Gastroesophageal sphincter (tissue), 4 donors: ENCODE data around the gene HDLBP. TPM values are rescaled to one million over a fixed set of nuclear protein-coding genes. Genes with fewer than 3 reads are reported as not detected.

Experiments
- ATAC-seq: fragments of 150-250 bp; one replicate; pipeline ENCODE4 v1.9.1; 2016; ENCODE audit warnings: mild to moderate bottlenecking, moderate library complexity
- H3K27ac ChIP-seq, 4 donors: fragments of 200-600 bp; sonication (generic) in 3 of 4; 1 replicate in 3 of 4; 2 replicates in 1 of 4; pipeline ENCODE4 v1.5.1; 2016 to 2019
- H3K27me3 ChIP-seq: fragments of 200-600 bp; sonication (generic); one replicate; pipeline ENCODE4 v1.5.1; 2019
- H3K36me3 ChIP-seq, 2 donors: fragments of 200-600 bp; sonication (generic); one replicate each; pipeline ENCODE4 v1.5.1; 2019; ENCODE audit warnings: control low read depth in 1 of 2
- H3K4me1 ChIP-seq, 3 donors: fragments of 200-600 bp; sonication (generic); 1 replicate in 2 of 3; 2 replicates in 1 of 3; pipeline ENCODE4 v1.5.1; 2016 to 2019; ENCODE audit warnings: control low read depth in 2 of 3
- H3K4me3 ChIP-seq, 2 donors: fragments of 200-600 bp; sonication (generic); one replicate each; pipeline ENCODE4 v1.5.1; 2019; ENCODE audit warnings: mild to moderate bottlenecking in 1 of 2, moderate library complexity in 1 of 2
- H3K9me3 ChIP-seq, 3 donors: fragments of 200-600 bp; sonication (generic); one replicate each; pipeline ENCODE4 v1.5.1; 2017 to 2019; ENCODE audit warnings: control low read depth in 2 of 3
- EP300 ChIP-seq: sonication (generic); formaldehyde crosslinking; IDR thresholded peaks from one replicate; pipeline ENCODE4 v1.6.1; 2017; ENCODE audit warnings: antibody characterized with exemption, mild to moderate bottlenecking
- POLR2A ChIP-seq, 2 donors: fragments of 450-650 bp; IDR thresholded peaks; one replicate each; pipeline ENCODE4 v1.6.1; 2017; ENCODE audit warnings: antibody characterized with exemption in 2 of 2, mild to moderate bottlenecking in 2 of 2, moderate library complexity in 1 of 2
- POLR2AphosphoS5 ChIP-seq: sonication (generic); formaldehyde crosslinking; IDR thresholded peaks from one replicate; pipeline ENCODE4 v1.6.1; 2017; ENCODE audit warnings: antibody characterized with exemption
- WGBS, 2 donors: methylation state at CpG; one replicate each; pipeline ENCODE4 v1.1.5; 2018; ENCODE audit warnings: low coverage in 1 of 2; 5-methylcytosine and 5-hydroxymethylcytosine counted together
- total RNA-seq, 4 donors: library from RNA; depleted of rRNA; stranded (reverse); fragments of >200 nt; gene quantifications; one replicate each; pipeline ENCODE4 v1.1.0, GENCODE V29; 2016
- TF ChIP-seq, protein P1 (sequence below), 4 experiments: fragments of 200-600 bp in 2 of 4; fragments of 450-650 bp in 2 of 4; sonication (generic) in 1 of 4; IDR thresholded peaks; one replicate each; pipeline ENCODE4 v1.5.1; 2017 to 2019; ENCODE audit warnings: antibody characterized with exemption in 4 of 4, mild to moderate bottlenecking in 2 of 4, moderate library complexity in 2 of 4

Gene HDLBP
- total RNA-seq, 4 donors from 2014 or later, result 279 to 367 (median 295) TPM

DNA sequence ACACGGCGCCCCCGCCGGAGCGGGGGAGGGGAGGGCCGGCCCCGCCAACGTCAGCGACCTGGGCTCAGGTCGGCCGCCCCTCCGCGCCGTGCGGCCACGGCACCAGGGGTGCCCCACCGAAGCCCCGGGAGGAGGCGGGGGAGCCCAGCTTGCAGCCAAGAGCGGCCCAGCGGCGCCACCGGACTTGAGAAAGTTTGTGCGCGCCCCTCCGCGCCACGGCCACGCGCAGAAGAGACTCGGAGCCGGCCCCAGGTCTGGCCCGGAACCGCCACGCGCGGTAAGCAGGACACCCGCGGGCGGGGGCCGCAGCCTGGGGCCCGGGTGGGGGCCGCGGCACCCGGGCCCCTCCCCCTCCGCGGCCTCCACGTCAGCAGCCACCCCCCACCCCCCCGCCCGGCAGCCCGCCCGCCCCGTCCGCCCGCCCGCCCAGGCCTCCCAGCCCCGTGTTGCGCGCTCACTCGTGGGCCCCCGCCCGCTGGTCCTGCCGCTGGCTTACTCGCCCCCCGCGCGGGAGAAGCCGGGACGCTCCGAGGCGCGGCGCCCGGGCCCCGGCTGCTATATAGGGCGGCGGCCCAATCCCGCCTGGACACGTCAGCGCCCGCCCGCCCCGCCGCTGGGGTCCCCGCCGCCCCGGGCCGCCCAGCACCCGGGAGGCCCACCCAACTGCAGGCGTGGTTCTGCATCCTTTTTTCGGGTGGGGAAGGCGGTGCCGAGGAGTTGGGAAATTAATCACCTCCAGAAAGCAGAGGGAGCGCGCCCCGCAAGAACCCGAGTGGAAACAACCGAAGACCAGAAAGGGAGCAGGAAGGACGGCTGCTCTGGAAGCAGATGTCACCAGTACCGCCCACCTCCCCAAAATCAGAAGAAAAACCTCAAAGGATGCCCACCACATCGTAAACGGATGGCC, 42.9 kb downstream of the HDLBP start:
- Histone ChIP-seq H3K27me3 (no peaks in the 10 kb centered on the region), H3K27ac (peak overlapping the region; percentile 97 to 98 (median 98)), H3K4me3 (peak overlapping the region; percentile 98 to 99), H3K4me1 (peaks cover 0 to 58% (median 25%) of the 10 kb centered on the region in 3 donors), H3K36me3 (peaks cover 0 to 16% of the 10 kb centered on the region in 2 donors), H3K9me3 (no peaks in the 10 kb centered on the region)
- 0% methylated on average over 1 to 2 of the region's 102 CpGs for WGBS, 2 donors
- TF ChIP-seq, protein P1, sequence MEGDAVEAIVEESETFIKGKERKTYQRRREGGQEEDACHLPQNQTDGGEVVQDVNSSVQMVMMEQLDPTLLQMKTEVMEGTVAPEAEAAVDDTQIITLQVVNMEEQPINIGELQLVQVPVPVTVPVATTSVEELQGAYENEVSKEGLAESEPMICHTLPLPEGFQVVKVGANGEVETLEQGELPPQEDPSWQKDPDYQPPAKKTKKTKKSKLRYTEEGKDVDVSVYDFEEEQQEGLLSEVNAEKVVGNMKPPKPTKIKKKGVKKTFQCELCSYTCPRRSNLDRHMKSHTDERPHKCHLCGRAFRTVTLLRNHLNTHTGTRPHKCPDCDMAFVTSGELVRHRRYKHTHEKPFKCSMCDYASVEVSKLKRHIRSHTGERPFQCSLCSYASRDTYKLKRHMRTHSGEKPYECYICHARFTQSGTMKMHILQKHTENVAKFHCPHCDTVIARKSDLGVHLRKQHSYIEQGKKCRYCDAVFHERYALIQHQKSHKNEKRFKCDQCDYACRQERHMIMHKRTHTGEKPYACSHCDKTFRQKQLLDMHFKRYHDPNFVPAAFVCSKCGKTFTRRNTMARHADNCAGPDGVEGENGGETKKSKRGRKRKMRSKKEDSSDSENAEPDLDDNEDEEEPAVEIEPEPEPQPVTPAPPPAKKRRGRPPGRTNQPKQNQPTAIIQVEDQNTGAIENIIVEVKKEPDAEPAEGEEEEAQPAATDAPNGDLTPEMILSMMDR (IDR thresholded peaks at IDR 0.05), result no peak
- TF ChIP-seq EP300 (no peak), POLR2AphosphoS5 (peak; percentile 32), POLR2A (IDR thresholded peaks at IDR 0.05) (peak in 1 of 2 donors; percentile 48)
- ATAC-seq, result peak; percentile 94

DNA sequence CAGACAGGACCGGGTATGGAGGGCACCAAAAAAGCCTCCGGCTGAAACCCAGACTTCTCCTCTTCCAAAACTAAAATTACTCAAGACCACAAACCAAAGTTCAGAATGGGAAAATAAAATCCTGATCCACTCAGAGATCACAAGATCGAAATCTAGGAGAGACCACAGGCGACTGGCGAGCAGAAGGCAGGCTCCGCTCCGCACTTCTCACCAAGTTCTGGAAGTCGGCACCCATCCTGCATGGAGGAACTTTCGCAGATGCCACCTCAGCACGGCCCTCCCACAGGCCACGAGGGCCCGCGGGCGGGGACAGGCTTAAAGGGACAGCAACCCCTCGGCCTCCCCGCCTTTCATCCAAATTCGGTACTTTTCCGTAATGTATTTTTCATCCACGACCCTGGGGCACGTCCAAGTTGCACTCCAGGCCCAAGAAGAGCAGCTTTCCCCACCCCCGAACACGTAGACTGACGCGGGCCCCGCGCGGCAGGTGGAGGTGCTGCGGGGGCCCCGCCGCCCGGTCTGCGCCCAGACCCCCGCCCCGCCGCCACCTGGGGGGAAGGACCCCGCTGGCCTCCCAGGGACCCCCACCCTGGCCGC, 43.7 kb downstream of the HDLBP start:
- peak; percentile 80 for ATAC-seq
- Histone ChIP-seq H3K27ac (peak overlapping the region; percentile 97 to 98 (median 98)), H3K4me1 (peaks cover 0 to 63% (median 25%) of the 10 kb centered on the region in 3 donors), H3K9me3 (no peaks in the 10 kb centered on the region), H3K36me3 (peaks cover 0 to 23% of the 10 kb centered on the region in 2 donors), H3K27me3 (no peaks in the 10 kb centered on the region), H3K4me3 (peak overlapping the region; percentile 98 to 99)
- 0% methylated on average over 3 to 8 of the region's 37 CpGs for WGBS, 2 donors
- TF ChIP-seq, protein P1 (IDR thresholded peaks at IDR 0.05), result peak in 1 of 4 experiments; percentile 8
- TF ChIP-seq POLR2AphosphoS5, result peak; percentile 53
- TF ChIP-seq POLR2A (IDR thresholded peaks at IDR 0.05), result peak in 1 of 2 donors; percentile 5
- no peak for TF ChIP-seq EP300

DNA sequence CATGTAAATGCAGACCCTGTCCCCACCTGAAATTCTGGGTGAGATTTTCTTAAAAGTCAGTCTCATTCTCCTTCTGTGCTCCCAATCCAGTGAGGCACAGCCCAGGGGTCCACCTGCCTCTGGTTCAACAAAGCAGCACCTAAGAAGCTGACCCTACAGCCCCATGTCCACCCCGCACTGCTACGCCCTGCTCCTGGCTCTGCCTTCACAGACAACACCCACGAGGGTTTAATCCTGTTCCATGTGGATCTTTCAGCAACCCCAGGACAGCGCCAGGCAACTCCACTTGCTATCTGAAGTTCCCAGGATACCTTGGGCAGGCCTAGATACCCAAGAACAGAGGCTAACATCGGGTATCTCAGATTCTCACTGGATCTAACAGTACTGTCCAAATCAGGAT, 44.9 kb downstream of the HDLBP start:
- H3K9me3 ChIP-seq, result no peaks in the 10 kb centered on the region
- H3K4me3 ChIP-seq, result peak overlapping the region in 1 of 2 donors; percentile 99
- 20% methylated on average over 1 of the region's 5 CpGs; no CpG with 5 or more reads in 1 of the 2 donors for WGBS, 2 donors
- H3K4me1 ChIP-seq, result peaks cover 0 to 63% (median 25%) of the 10 kb centered on the region in 3 donors
- no peak for ATAC-seq
- H3K27ac ChIP-seq, result peak overlapping the region in 3 of 4 donors; percentile 20 to 98 (median 98)
- no peaks in the 10 kb centered on the region for H3K27me3 ChIP-seq
- H3K36me3 ChIP-seq, result peaks cover 0 to 36% of the 10 kb centered on the region in 2 donors
- TF ChIP-seq POLR2A (IDR thresholded peaks at IDR 0.05) (no peak), EP300 (no peak), POLR2AphosphoS5 (no peak)
- TF ChIP-seq, protein P1 (IDR thresholded peaks at IDR 0.05), result no peak

DNA sequence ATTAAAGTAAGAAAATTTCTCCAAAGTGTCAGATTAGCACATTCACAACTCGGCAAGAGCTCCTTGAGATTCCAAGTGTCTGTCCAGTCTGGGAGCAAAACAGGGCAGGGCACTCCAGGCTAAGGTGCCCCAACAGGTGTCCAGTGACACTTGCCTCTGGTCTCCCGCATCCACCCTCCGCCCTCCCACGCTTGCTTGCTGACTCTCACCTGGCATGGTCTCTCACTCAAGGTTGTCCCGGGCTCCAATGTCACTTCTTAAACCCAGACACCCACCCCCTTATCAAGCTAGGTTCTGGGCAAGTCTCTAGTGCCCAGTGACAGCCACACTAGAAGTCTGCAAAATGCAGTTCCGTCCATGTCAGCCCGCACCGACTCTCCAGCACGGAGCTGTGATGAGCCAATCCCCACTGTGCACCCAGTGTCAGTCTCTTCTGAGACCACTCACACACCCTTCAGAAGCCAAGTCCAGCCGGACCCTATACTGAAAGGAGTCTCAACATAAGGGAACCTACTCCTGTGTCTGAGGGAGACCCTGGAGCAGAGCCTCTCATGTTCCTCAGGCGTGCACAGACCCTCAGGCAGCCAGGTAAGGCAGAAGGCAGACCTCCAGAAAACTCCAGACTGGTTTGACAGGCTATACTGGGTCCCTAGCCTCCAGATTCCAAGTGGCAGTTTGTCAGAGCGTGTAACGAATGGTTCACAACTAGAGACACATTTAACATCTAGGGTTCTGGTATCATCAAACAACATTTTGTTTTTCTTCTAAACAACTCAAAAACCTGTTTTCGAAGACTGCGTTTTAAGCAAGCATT, 45.6 kb downstream of the HDLBP start:
- H3K4me1 ChIP-seq, result peaks cover 0 to 63% (median 25%) of the 10 kb centered on the region in 3 donors
- H3K27ac ChIP-seq, result peak overlapping the region in 1 of 4 donors; percentile 20
- WGBS, 2 donors, result 78 to 89% methylated on average over 6 to 7 of the region's 15 CpGs
- ATAC-seq, result no peak
- H3K36me3 ChIP-seq, result peaks cover 0 to 42% of the 10 kb centered on the region in 2 donors
- H3K9me3 ChIP-seq, result no peaks in the 10 kb centered on the region
- no peak overlapping the region for H3K4me3 ChIP-seq
- no peak for TF ChIP-seq POLR2A (IDR thresholded peaks at IDR 0.05)
- TF ChIP-seq, protein P1 (IDR thresholded peaks at IDR 0.05), result no peak
- TF ChIP-seq POLR2AphosphoS5, result no peak
- no peak for TF ChIP-seq EP300
- no peaks in the 10 kb centered on the region for H3K27me3 ChIP-seq
